Renal pelvis (tissue), 4 donors: Measurements from ENCODE around the gene PHGDH. TPM values are rescaled to one million over a fixed set of nuclear protein-coding genes. Genes with fewer than 3 reads are reported as not detected.

Experiments
- DNase-seq: peaks from one replicate; pipeline ENCODE4 v3.0.0-alpha.2; 2013
- polyA plus RNA-seq, 3 donors: library from polyadenylated mRNA; unstranded; fragments of 120-200 nt; gene quantifications; one replicate each; pipeline ENCODE4 v1.2.1, GENCODE V29; 2013; ENCODE audit not compliant: insufficient read length in 3 of 3

The PHGDH gene
- polyA plus RNA-seq, 3 donors: 269 to 281 (median 271) TPM

GRCh38 chr1:119725626-119726025 lies 13.9 kb downstream of the PHGDH start:
- no peak for DNase-seq

- DNase-seq: no peak
These were observed 16.3 kb downstream of the PHGDH start for GRCh38 chr1:119727991-119728390.

GRCh38 chr1:119729044-119729443 lies 17.3 kb downstream of the PHGDH start:
- DNase-seq: no peak

GRCh38 chr1:119731060-119731459 lies 19.3 kb downstream of the PHGDH start:
- no peak for DNase-seq

GRCh38 chr1:119731741-119732430 lies 20.2 kb downstream of the PHGDH start:
- DNase-seq: no peak

- no peak for DNase-seq
These were observed 20.9 kb downstream of the PHGDH start for GRCh38 chr1:119732465-119733168.

GRCh38 chr1:119733754-119734153 lies 22.0 kb downstream of the PHGDH start:
- no peak for DNase-seq

GRCh38 chr1:119735217-119735616 lies 23.5 kb downstream of the PHGDH start:
- no peak for DNase-seq

GRCh38 chr1:119736649-119737039 lies 24.9 kb downstream of the PHGDH start:
- no peak for DNase-seq

GRCh38 chr1:119737040-119737682 lies 25.4 kb downstream of the PHGDH start:
- DNase-seq: no peak

- DNase-seq: no peak
These were observed 26.5 kb downstream of the PHGDH start for GRCh38 chr1:119738100-119738720.

- no peak for DNase-seq
These were observed 27.4 kb downstream of the PHGDH start for GRCh38 chr1:119739150-119739549.

- no peak for DNase-seq
These were observed 28.5 kb downstream of the PHGDH start for GRCh38 chr1:119740261-119740660.

GRCh38 chr1:119740896-119741780 lies 29.4 kb downstream of the PHGDH start:
- DNase-seq: no peak

GRCh38 chr1:119742202-119742601 lies 30.5 kb downstream of the PHGDH start:
- no peak for DNase-seq

GRCh38 chr1:119742677-119743076 lies 30.9 kb downstream of the PHGDH start:
- no peak for DNase-seq

GRCh38 chr1:119743308-119743707 lies 31.6 kb downstream of the PHGDH start:
- DNase-seq: no peak

GRCh38 chr1:119743776-119744597 lies 32.3 kb downstream of the PHGDH start:
- DNase-seq: peak; percentile 75

GRCh38 chr1:119744598-119744942 lies 32.8 kb downstream of the PHGDH start:
- no peak for DNase-seq

- no peak for DNase-seq
These were observed 33.3 kb downstream of the PHGDH start for GRCh38 chr1:119745034-119745433.

GRCh38 chr1:119747451-119747850 lies 35.7 kb downstream of the PHGDH start:
- DNase-seq: no peak
